PC-3 (cell line): ENCODE results near the gene ZMYND11. TPM values are rescaled to one million over a fixed set of nuclear protein-coding genes. Genes with fewer than 3 reads are reported as not detected.

Source experiments
- ATAC-seq: fragments of 200-7000 bp; cut with Tn5 transposase; 2 replicates; pipeline ENCODE4 v1.9.1; 2020; ENCODE audit warnings: mild to moderate bottlenecking, moderate library complexity
- BruUV-seq: library from RNA; stranded (reverse); fragments of 400-500 nt; replicated peaks from 2 replicates; lab custom pipeline; 2021; lab: Mats Ljungman, UMichigan
- CTCF ChIA-PET: fragments of 300-600 bp; sonication (Branson Sonifier 250); formaldehyde crosslinking; loops from one replicate; lab custom pipeline; 2022; ENCODE audit warnings: antibody characterized with exemption; lab: Charles Lee
- POLR2A ChIA-PET: fragments of 300-600 bp; sonication (Branson Sonifier 250); formaldehyde crosslinking; loops from one replicate; lab custom pipeline; 2022; ENCODE audit warnings: antibody characterized with exemption; ENCODE audit not compliant: unreplicated experiment; lab: Charles Lee
- DNase-seq: peaks from one replicate; pipeline ENCODE4 v3.0.0-alpha.2; 2015
- H2AFZ ChIP-seq: fragments of 300-600 bp; sonication (generic); 2 replicates; pipeline ENCODE4 v1.6.0; 2016; ENCODE audit warnings: antibody characterized with exemption, low read length
- H3F3A ChIP-seq: fragments of 300-600 bp; sonication (generic); one replicate; pipeline ENCODE4 v1.6.0; 2017; ENCODE audit warnings: antibody characterized with exemption, low read length, control low read depth, mild to moderate bottlenecking; ENCODE audit not compliant: unreplicated experiment
- H3K27ac ChIP-seq: fragments of 300-600 bp; sonication (generic); 2 replicates; pipeline ENCODE4 v1.5.1; 2016; ENCODE audit warnings: mild to moderate bottlenecking, low read length
- H3K27me3 ChIP-seq: fragments of 300-600 bp; sonication (generic); 2 replicates; pipeline ENCODE4 v1.6.1; 2016; ENCODE audit warnings: low read length, mixed read lengths
- H3K36me3 ChIP-seq: fragments of 300-600 bp; sonication (generic); 2 replicates; pipeline ENCODE4 v1.6.1; 2016; ENCODE audit warnings: low read depth, mixed run types, low read length, mixed read lengths
- H3K4me1 ChIP-seq: fragments of 300-600 bp; sonication (generic); 2 replicates; pipeline ENCODE4 v1.5.1; 2016; ENCODE audit warnings: low read length; ENCODE audit not compliant: insufficient read depth
- H3K4me2 ChIP-seq: fragments of 300-600 bp; sonication (generic); 2 replicates; pipeline ENCODE4 v1.6.0; 2016; ENCODE audit warnings: low read length
- H3K4me3 ChIP-seq: fragments of 300-600 bp; sonication (generic); 2 replicates; pipeline ENCODE4 v1.5.1; 2016; ENCODE audit warnings: mild to moderate bottlenecking, low read length, mixed read lengths
- H3K79me2 ChIP-seq: fragments of 300-600 bp; sonication (generic); 2 replicates; pipeline ENCODE4 v1.6.1; 2017; ENCODE audit warnings: low read length, mixed read lengths
- H3K9ac ChIP-seq: fragments of 300-600 bp; sonication (generic); 2 replicates; pipeline ENCODE4 v1.6.0; 2016; ENCODE audit warnings: mild to moderate bottlenecking, low read length
- H3K9me2 ChIP-seq: fragments of 300-600 bp; sonication (generic); replicated peaks from 2 replicates; pipeline ENCODE4 v1.6.1; 2016; ENCODE audit warnings: mixed run types, low read length, mixed read lengths
- H3K9me3 ChIP-seq: fragments of 300-600 bp; sonication (generic); 2 replicates; pipeline ENCODE4 v1.6.1; 2016; ENCODE audit warnings: low read length, mixed read lengths
- H4K20me1 ChIP-seq: fragments of 300-600 bp; sonication (generic); 2 replicates; pipeline ENCODE4 v1.6.1; 2016; ENCODE audit warnings: low read length, mixed read lengths
- EZH2 ChIP-seq: fragments of 300-600 bp; sonication (generic); IDR thresholded peaks from one replicate; pipeline ENCODE4 v1.6.1; 2017; ENCODE audit warnings: antibody characterized with exemption, mild to moderate bottlenecking, low read length; ENCODE audit not compliant: unreplicated experiment
- EZH2phosphoT487 ChIP-seq: fragments of 300-600 bp; sonication (generic); IDR thresholded peaks from 2 replicates; pipeline ENCODE4 v1.6.1; 2018; ENCODE audit warnings: mild to moderate bottlenecking, antibody characterized with exemption, low read length, borderline replicate concordance
- intact Hi-C: fragments of 100-400 bp; cut with micrococcal nuclease; formaldehyde crosslinking; loops from 2 replicates; pipeline ENCODE4 v1.9.0; 2023
- total RNA-seq: library from RNA; depleted of rRNA; stranded (reverse); fragments of >200 nt; gene quantifications from 2 replicates; pipeline ENCODE4 v1.2.3, GENCODE V29; 2014
- TF ChIP-seq, protein P1 (sequence below): fragments of 300-600 bp; sonication (generic); conservative IDR thresholded peaks from 2 replicates; pipeline ENCODE4 v1.5.1; 2017; ENCODE audit warnings: antibody characterized with exemption, low read depth, mild to moderate bottlenecking, low read length

The ZMYND11 gene
- total RNA-seq, 1 experiment from 2014 or later, result 17.1 TPM

DNA sequence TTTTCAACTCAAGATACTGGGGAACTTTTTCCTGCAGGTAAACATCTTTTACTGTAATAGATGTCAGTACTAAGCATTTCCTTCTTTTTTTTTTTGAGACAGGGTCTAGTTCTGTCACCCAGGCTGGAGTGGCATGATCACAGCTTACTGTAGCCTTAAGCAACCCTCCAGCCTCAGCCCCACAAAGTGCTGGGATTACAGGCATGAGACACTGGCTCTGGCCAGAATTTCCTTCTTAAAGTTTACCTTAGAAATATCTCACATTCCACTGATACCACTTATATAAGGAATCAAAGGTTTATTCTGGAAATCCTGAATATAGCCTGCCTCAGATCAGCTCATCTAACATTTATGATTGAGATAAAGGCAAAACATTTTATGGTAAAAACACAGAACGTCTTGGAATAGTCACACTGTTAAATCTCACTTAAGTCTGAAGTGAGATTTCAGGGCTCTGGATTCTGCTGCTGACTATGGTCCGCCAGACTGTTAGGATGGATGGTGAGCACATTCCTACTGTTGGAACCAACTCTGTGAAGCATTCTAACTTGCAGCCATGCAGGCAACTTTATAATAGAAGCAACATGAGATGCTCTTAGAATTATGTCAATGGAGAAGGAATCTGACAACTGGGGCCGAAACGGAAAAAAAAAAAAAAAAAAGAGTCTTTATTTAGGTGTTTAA lies 151.9 kb downstream of the ZMYND11 start:
- no peaks in the 10 kb centered on the region for H3F3A ChIP-seq
- H3K4me3 ChIP-seq, result no peak overlapping the region
- H3K27ac ChIP-seq, result no peak overlapping the region
- intact Hi-C loops, result no loop called here
- no peaks in the 10 kb centered on the region for H3K27me3 ChIP-seq
- H3K9ac ChIP-seq, result no peak overlapping the region
- no peak overlapping the region for H2AFZ ChIP-seq
- no peaks in the 10 kb centered on the region for H3K36me3 ChIP-seq
- ChIA-PET CTCF (interaction anchor here (0.7 kb wide), 1 partner anchor 16 kb away, joined by 3 read pairs; no protein-coding TSS in a partner anchor), POLR2A (no interaction called here)
- no peaks in the 10 kb centered on the region for H4K20me1 ChIP-seq
- no peaks in the 10 kb centered on the region for H3K4me1 ChIP-seq
- H3K4me2 ChIP-seq, result no peak overlapping the region
- no peaks in the 10 kb centered on the region for H3K9me3 ChIP-seq
- BruUV-seq, result no TSS peak
- no peaks in the 10 kb centered on the region for H3K79me2 ChIP-seq
- H3K9me2 ChIP-seq, result no peaks in the 10 kb centered on the region
- ATAC-seq (no peak), DNase-seq (no peak)
- TF ChIP-seq, protein P1, sequence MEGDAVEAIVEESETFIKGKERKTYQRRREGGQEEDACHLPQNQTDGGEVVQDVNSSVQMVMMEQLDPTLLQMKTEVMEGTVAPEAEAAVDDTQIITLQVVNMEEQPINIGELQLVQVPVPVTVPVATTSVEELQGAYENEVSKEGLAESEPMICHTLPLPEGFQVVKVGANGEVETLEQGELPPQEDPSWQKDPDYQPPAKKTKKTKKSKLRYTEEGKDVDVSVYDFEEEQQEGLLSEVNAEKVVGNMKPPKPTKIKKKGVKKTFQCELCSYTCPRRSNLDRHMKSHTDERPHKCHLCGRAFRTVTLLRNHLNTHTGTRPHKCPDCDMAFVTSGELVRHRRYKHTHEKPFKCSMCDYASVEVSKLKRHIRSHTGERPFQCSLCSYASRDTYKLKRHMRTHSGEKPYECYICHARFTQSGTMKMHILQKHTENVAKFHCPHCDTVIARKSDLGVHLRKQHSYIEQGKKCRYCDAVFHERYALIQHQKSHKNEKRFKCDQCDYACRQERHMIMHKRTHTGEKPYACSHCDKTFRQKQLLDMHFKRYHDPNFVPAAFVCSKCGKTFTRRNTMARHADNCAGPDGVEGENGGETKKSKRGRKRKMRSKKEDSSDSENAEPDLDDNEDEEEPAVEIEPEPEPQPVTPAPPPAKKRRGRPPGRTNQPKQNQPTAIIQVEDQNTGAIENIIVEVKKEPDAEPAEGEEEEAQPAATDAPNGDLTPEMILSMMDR, result no peak
- TF ChIP-seq EZH2 (no peak), EZH2phosphoT487 (no peak)

DNA sequence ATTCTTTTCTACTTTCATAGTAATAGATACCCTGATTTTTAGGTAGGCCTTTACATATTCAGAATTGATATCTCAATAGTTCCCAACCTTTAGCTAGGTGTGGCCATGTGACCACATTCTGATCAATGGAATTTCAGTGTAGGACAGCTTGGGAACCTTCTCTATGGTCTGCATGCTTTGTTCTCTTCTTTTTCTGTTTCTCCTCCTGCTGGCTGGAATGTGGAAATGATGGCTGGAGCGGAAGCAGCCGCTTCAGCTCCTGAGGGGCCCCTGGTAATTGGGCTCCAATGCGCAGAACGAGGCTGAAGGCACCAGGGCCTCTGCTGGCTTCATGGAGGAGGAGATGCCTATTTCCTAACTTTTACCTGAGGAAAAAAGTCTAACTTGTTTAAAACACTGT lies 152.6 kb downstream of the ZMYND11 start:
- intact Hi-C loops, result no loop called here
- no peaks in the 10 kb centered on the region for H3K9me3 ChIP-seq
- TF ChIP-seq, protein P1, result peak; percentile 34; the same call in 1 of the 2 replicates
- TF ChIP-seq EZH2, result no peak
- H3F3A ChIP-seq, result no peaks in the 10 kb centered on the region
- H3K79me2 ChIP-seq, result no peaks in the 10 kb centered on the region
- ChIA-PET POLR2A (no interaction called here), CTCF (no interaction called here)
- BruUV-seq, result no TSS peak
- no peak overlapping the region for H3K27ac ChIP-seq
- no peaks in the 10 kb centered on the region for H3K36me3 ChIP-seq
- H3K9me2 ChIP-seq, result no peaks in the 10 kb centered on the region
- no peak overlapping the region for H3K9ac ChIP-seq
- no peaks in the 10 kb centered on the region for H3K4me1 ChIP-seq
- no peak overlapping the region for H3K4me2 ChIP-seq
- DNase-seq (peak; percentile 34), ATAC-seq (no peak)
- H3K4me3 ChIP-seq, result no peak overlapping the region
- no peak overlapping the region for H2AFZ ChIP-seq
- H3K27me3 ChIP-seq, result no peaks in the 10 kb centered on the region
- no peaks in the 10 kb centered on the region for H4K20me1 ChIP-seq
